DMS53 treated with DMSO at 0.1 percent for 48 hours (cell line): ENCODE results near the gene FAM161A.
A peak's percentile ranks its signal among the peaks of the same experiment; 100 is the strongest.
"Not testable (repeated sequence)": the region's sequence is repeated elsewhere in the genome, so short reads cannot be mapped to it uniquely, and the experiment has no call there.

Source experiments
- DNase-seq: peaks from one replicate; lab custom pipeline; 2025; ENCODE audit not compliant: unreplicated experiment; lab: John Stamatoyannopoulos, UW

Gene FAM161A

DNA sequence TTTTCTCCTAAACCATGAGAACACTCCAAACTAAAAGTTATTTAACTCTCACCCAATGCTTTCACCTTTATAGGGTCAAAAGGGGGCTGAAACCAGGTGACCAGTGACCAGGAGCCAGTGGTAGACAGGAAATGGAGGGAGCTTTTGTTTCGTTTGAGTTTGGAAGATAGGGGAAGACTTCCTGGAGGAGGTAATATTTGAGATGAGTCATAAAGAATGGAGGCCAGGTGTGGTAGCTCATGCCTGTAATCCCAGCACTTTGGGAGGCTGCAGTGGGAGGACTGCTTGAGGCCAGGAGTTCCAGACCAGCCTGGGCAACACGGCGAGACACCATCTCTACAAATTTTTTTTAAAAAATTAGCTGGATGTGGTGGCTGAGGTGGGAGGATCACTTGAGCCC, 8.5 kb downstream of the FAM161A start:
- DNase-seq = no peak

DNA sequence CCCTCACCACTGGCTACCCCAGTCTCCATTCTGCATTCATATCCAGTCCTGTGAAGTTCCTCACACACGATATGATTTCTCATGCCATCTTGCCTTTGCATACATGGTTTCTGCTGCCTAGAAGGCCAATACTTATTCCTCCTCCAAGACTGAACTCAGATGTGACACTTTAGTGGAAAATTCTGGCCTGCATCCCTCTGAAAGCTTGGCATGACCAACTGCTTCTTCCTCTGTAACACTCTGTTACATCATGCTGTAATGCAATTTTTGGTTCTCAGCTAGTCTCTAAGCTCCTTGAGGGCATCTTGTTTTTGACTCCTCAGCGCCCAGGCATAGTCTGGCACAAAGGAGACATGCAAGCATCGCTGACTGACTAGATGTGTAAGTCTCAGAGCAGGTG, 12.6 kb downstream of the FAM161A start:
- DNase-seq = no peak

DNA sequence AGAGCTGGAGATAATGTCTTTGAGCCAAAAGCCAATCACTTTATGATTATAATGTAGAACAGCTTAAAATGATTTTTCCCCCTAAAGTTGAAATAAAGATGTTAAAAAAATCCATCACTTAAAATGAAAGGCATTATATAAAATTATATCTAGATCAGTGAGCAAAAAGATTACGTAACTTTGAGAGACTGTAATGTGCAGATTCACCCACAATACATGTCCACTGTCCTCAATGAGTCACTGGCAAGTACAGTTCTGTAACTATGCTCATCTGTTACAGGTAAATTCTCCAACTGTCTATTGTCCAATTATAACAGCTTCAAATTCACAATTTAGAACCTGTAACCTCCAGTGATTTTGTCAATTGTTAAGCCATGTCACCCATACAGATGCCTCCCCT, 19.0 kb downstream of the FAM161A start:
- DNase-seq = no peak

DNA sequence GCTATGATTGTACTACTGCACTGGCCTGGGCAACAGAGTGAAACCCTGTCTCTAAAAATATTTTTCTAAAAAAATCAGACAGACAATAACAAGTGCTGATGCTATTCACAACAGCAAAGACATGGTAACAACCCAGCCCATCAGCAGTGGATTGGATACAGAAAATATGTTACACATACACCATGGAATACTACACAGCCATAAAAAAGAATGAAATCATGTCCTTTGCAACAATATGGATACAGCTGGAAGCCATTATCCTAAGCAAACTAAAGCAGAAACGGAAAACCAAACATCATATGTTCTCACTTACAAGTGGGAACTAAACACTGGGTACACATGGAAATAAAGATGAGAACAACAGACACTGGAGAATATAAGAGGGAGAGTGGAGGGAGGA, 19.9 kb downstream of the FAM161A start:
- no peak for DNase-seq

DNA sequence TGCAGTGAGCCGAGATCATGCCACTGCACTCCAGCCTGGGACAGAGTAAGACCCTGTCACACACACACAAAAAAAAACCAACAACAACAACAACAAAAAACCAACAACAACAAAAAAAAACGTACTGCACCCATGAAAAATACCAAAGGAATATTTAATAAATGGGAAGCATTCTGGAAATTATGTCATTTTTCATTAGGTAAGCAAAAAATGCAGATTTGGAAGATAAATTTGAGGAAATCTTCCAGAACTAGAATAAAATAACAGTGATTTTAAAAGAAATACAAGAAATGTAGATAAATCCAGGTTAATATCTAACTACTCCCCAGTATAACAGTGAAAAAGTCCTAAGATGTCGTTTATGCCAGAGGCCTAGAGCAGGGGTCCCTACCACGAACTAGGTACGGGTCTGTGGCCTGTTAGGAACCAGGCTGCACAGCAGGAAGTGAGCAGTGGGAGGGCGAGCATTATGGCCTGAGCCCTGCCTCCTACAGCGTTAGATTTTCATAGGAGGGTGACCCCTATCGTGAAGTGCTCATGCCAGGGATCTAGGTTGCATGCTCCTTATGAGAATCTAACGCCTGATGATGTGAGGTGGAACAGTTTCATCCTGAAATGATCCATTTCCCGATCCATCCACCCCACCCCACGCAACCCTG, 21.5 kb downstream of the FAM161A start:
- DNase-seq = no peak

DNA sequence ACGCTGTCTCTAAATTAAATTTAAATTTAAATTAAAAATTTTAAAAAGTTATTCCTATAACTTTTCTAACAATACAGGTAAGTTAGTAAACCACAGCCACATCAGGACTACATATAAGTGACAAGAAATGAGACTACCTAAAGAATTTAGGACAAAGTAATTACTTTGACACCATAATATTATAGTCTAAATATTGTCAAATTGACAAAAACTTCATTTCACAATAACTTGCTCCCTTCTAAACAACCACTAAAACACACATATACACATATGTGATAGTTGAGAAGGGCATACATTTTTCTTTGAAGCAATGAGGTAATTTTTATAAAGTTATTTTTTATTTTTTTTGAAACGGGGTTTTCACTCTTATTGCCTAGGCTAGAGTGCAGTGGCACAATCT, 31.6 kb downstream of the FAM161A start:
- DNase-seq = no peak

DNA sequence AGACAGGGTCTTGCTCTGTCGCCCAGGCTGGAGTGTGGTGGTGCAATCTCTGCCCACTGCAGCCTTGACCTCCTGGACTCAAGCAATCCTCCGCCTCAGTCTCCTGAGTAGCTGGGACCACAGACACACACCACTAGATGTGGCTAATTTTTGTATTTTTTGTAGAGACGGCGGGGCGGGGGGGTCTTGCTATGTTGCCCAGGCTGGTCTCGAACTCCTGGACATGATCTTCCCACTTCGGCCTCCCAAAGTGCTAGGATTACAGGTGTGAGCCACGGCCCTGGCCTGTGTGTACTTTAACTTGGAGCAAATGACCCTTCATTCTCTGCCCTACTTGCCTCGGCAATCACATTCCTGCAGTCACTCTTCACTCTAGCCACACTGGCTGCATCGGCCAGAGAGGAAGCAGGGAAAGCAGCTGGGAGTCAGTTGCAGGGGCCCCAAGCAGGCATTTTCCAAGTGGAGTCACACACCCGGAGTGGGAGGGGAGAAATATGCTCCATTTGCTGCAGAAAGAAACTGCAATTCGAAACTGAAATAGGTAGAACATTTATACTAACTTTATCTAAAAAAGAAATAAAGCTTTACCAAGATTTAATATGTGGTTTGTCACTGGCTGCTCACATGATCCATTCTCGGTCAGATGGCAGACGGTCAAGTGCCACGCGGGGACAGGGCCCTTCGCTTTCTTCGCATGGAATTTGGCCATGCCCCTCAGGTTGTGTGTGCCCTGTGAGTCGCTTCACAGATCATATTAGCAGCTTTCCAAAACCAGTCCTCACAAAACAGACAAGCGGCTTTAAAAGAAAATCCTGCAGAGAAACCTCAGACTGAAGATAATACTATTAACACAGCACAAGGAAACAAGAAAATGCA, 37.1 kb downstream of the FAM161A start:
- no peak for DNase-seq

DNA sequence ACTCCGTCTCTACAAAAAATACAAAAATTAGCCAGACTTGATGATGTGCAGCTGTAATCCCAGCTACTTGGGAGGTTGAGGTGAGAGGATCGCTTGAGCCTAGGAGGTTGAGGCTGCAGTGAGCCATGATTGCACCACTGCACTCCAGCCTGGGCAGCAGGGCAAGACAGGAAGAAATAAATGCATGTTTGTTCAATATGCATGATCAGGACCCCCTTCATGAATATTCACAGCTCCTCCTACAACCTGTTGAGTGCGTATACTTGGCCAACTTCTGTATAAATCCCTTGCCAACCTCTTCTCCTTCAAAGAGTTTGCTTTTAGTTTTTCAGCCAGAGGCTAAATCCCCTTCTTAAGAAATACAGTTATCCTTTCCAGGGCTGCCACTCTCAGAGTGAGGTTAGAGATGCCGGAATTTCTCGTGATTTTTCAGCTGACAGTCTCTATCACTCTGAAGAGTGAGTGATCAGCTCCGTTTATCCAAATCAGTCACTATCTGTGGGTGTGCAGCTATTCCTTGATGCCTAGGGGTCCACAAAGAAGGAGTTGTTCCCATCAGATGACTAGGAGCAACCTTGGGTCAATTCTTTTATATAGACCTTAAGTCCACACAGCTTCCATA, 39.2 kb downstream of the FAM161A start:
- no peak for DNase-seq

DNA sequence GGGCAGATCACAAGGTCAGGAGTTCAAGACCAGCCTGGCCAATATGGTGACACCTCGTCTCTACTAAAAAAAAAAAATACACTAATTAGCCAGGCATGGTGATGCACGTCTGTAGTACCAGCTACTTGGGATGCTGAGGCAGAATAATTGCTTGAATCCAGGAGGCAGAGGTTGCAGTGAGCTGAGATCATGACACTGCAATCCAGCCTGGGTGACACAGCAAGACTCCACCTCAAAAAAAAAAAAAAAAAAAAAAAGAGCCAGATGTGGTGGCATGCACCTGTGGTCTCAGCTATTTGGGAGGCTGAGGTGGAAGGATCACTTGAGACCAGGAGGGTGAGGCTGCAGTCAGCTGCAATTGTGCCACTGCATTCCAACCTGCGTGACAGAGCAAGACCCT, 40.5 kb downstream of the FAM161A start:
- DNase-seq = not testable (repeated sequence)

DNA sequence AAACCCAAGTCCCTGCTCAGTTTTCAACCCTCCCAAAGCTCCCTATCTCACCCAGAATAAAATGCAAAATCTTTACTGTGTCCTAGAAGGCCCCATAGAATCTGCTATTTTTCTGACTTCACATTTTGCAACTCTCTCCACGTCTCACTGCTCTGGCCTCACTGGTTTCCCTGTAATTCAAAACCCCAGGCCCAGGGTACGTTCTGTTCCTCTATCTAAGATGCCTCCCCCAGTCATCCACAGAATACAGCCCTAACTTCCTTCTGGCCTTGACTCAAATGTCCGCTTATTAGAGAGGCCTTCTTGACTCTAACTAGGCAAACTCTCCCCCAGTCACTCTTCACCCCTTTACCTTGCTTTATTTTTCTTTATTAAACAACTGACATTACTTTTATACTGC, 42.0 kb downstream of the FAM161A start:
- DNase-seq = no peak

DNA sequence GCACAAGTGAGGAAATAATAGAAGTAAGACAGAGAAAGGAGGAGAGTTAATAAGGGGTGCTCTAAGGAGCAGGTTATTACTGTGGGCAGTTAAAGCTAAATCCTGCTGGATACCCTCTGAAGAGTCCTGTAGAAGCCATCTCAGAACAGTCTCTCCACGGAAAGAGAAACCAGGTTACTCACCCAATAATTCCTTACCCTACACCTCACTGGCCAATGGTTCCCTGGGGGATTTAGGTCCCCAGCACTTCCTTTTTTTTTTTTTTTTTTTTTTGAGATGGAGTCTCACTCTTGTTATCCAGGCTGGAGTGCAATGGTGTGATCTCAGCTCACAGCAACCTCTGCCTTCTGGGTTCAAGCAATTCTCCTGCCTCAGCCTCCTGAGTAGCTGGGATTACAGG, 43.7 kb downstream of the FAM161A start:
- DNase-seq = not testable (repeated sequence)

DNA sequence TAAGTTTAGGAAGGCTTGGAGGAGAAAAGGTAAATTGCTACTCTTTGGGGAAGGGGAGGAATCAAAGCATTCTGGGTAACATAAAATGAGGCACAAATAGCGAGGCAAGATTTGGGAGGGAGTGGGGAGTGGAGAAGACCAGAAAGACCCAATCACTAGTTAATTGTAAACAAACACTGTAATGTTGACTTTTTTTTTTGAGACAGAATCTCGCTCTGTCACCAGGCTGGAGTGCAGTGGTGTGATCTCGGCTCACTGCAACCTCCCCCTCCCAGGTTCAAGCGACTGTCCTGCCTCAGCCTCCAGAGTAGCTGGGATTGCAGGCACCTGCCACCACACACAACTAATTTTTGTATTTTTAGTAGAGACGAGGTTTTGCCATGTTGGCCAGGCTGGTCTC, 45.2 kb downstream of the FAM161A start:
- DNase-seq = not testable (repeated sequence)

DNA sequence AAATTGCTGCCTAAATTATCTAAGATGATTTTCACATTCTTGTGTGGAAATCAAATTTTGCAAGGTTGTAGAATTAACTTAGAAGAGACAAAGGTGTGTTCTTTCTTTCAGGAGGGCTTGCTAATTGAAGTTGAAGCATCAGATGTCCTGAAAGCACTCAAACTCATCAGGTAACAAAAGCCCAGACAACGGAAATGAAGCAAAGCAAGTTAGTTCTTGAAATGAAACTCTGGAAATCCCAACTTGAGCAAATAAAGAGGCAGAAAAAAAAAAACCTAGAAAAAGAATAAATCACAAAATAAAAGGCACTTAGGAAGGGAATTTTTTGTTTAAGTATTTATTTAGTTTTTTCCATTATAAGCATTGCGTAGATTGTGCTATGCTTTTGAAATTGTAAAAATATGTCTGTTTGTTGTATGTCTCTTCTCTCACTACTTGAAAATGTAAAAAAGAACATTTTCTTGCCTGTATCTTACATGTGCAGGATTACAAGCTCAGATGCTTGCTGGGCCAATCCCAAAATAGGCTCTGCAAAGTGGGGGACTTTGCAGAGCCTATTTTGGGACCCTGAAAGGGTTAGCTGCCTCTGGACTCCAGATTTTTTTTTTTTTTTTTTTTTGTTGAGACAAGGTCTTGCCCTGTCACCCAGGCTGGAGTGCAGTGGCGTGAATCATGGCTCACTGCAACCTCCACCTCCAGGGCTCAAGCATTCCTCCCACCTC, 46.7 kb downstream of the FAM161A start:
- no peak for DNase-seq

DNA sequence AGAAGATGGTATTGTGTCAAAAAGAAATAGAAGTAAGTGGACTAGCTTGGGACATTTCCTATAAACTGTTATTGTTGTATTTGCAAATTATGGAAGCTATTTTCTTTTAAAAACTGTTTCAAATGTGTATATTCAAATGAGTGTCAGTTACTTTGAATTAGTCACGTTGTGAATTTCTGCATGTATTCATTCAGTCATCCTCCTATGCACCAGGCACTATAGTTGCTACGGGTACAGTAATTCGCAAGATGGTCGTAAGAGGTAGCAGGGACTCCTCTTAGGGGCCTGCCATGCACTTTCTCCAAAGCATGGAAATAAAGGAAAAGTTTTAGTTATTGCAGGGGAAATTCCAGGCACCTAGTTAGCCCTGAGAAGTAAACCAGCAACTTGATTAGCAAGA, 51.3 kb downstream of the FAM161A start:
- DNase-seq = no peak

DNA sequence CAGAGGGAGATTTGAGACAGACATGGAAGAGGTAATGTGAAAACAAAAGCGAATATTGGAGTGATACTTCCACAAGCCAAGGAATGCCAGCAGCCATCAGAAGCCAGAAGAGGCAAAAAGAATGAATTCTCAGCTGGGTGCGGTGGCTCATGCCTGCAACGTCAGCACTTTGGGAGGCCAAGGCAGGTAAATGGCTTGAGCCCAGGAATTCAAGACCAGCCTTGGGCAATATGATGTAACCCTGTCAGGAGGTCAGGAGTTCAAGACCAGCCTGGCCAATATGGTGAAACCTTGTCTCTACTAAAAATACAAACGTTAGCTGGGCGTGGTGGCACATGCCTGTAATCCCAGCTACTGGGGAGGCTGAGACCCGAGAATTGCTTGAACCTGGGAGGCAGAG, 54.8 kb downstream of the FAM161A start:
- no peak for DNase-seq

DNA sequence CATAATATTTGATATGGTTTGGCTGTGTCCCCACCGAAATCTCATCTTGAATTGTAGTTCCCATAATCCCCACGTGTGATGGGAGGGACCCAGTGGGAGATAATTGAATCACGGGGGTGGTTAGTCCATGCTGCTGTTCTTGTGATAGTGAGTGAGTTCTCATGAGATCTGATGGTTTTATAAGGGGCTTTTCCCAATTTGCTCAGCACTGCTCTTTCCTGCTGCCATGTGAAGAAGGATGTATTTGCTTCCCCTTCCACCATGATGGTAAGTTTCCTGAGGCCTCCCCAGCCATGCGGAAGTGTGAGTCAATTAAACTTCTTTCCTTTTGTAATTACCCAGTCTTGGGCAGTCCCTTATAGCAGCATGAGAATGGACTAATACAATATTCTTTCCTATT, 56.4 kb downstream of the FAM161A start:
- not testable (repeated sequence) for DNase-seq

DNA sequence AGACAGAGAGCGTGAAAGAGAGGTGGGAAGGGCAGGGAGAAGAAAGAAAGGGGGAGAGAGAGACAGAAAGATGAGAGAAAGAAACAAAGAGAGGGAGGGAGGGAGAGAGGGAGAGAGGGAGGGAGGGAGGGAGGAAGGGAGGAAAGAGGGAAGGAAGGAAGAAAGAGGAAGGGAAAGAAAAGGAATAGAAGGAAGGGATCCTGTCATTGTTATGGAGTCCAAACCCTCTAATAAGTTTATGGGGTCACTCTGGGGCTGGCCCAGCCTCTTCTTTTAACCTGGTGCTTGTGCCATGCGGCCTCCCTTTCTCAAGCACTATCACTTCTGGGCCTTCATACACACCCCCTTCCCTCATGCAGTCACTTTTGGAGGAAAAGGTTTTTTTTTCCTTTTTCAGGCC, 58.5 kb downstream of the FAM161A start:
- no peak for DNase-seq

DNA sequence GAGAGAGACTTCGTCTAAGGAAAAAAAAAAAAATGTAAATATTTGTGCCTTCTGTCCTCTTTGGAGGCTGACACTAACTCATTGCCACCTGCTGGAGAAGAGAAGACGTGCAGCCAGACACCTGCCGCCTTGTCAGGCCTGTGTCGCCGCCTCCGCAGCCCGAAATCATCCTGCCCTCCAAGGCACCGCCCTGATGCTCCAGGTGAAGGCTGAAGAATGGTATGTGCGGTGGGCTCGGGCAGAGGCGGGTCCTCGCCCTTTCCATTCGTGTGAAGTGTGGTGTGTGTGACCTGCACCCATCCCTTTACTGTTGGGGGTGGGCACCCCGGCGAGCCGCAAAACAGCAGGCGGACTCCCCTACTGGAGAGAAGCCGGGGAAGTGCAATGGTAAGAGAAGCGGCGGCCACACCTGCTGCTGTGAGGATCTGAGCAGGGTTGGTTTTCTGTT, 60.4 kb downstream of the FAM161A start:
- peak; percentile 78 for DNase-seq

DNA sequence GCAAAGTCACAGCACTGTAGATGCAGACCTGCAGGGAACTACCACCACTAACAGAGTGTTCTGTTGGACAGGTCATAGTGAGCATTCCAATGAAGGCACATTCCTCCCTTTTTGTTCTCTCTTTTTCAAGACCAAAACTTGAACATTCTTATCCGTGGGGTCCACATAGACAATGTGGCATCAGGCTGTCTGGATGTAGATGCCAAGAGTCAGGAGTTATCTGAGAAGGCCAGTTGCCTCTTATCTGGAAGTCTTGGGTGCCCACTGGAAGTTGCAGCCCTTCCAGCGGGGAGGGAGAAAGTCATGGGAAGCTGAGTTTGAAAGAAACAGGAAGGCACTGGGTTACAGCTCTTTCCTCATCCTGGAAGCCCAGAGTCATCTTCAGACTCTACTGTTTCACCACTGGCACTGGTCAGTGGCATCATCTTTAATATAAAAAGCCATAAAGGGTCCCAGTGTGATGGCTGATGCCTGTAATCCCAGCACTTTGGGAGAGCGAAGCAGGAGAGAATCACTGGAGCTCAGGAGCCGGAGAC, 61.4 kb downstream of the FAM161A start:
- DNase-seq = no peak

DNA sequence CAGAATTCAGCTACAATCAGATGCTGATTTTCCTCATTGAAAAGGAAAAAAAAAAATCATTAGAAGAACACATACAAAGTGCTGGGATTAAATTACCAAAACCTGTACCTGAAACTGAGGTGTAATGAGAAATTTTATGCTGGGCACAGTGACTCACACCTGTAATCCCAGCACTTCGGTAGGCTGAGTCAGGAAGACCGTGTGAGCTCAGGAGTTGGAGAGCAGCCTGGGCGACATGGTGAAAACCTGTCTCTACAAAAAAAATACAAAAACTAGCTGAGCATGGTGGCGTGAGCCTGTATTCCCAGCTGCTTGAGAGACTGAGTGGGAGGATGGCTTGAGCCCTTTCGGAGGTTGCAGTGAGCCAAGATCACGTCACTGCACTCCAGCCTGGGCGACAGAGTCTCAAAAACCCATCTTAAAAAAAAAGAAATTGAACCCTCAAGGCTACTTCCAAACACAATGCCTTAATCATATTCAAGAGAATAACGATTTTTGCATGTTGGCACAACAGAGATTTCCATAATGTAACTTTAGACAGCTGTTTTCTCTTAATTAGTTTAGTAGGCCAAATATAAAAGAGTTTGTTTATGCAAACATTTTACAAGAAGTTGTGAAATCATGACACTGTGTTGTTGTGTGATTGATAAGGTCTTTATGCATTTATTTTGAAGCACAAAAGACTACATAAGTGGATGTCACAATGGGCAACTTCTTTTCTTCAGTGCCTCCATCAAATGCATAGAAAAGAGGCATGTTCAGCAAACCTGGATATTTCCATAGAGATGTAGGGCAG, 63.9 kb downstream of the FAM161A start:
- no peak for DNase-seq
